ENCODE results near the gene SLC26A3. TPM values are rescaled to one million over a fixed set of nuclear protein-coding genes. Genes with fewer than 3 reads are reported as not detected.
A peak's percentile ranks its signal among the peaks of the same experiment; 100 is the strongest.

Gene SLC26A3
- total RNA-seq, 1 experiment from 2014 or later = not detected

DNA sequence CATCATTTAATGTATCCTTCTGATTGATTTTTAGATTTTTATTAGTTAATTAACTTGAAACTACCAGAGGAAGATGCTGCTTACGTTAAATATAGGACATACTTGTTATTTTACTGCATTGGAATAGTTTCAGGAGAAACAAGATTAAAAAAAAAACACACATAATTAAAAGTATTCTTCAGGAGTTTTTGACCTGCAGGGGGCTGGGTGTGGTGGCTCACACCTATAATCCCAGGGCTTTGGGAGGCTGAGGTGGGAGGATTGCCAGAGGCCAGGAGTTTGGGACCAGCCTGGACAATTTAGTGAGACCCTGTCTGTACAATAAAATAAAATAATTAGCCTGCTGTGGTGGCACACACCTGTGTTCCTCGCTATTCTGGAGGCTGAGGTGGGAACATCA, 48.4 kb downstream of the SLC26A3 start:
- H3K9me3 ChIP-seq (ENCODE audit: control insufficient read depth, low read depth, low read length) = no peaks in the 10 kb centered on the region
- H3K4ac ChIP-seq (ENCODE audit: low read depth, low read length) = no peak overlapping the region
- Mint-ChIP-seq H3K27me3 (ENCODE audit: low read depth) (no peaks in the 10 kb centered on the region), H3K4me3 (no peak overlapping the region), H3K4me1 (0 out of 4 replicates have a peak, but pooled peaks cover 0 to 2% of the 10 kb centered on the region in 2 experiments), H3K36me3 (ENCODE audit: insufficient read depth in 1 of 3, low read depth in 3 of 3) (peaks cover 36 to 79% (median 74%) of the 10 kb centered on the region in 3 experiments; a peak in 6 of 7 replicates), H3K27ac (no peak overlapping the region), H3K9me3 (no peaks in the 10 kb centered on the region)
- H3K9ac ChIP-seq (ENCODE audit: extremely low read depth, insufficient read length, low read length) = no peak overlapping the region
- DNase-seq = no peak
- H4K5ac ChIP-seq (ENCODE audit: insufficient read length, low read depth, low read length) = no peak overlapping the region
- no peak overlapping the region for H3K23ac ChIP-seq (ENCODE audit: insufficient read length, low read depth, low read length)
- H3K23me2 ChIP-seq (ENCODE audit: insufficient read length, low read depth, low read length, poor library complexity, severe bottlenecking) = no peaks in the 10 kb centered on the region
- H2BK5ac ChIP-seq (ENCODE audit: insufficient read length, low read length) = no peak overlapping the region
- no peak overlapping the region for H4K91ac ChIP-seq (ENCODE audit: insufficient read length, low read depth, low read length)
- no peak overlapping the region for H3K4me2 ChIP-seq (ENCODE audit: insufficient read depth, insufficient read length, low read length)
- no peaks in the 10 kb centered on the region for H3K79me2 ChIP-seq (ENCODE audit: insufficient read depth, low read length)
- no peak overlapping the region for H3K27ac ChIP-seq (ENCODE audit: insufficient read length, low read depth, low read length)
- H3K14ac ChIP-seq (ENCODE audit: insufficient read depth, low read length) = no peak overlapping the region
- H2AFZ ChIP-seq (ENCODE audit: low read length) = no peak overlapping the region
- H2AK5ac ChIP-seq (ENCODE audit: insufficient read length, low read length) = no peak overlapping the region
- no peak overlapping the region for H2BK120ac ChIP-seq (ENCODE audit: low read depth, low read length, poor library complexity, severe bottlenecking)
- no peak overlapping the region for H2BK15ac ChIP-seq (ENCODE audit: low read depth, low read length)
- no peaks in the 10 kb centered on the region for H3K4me1 ChIP-seq (ENCODE audit: insufficient read depth, low read length)
- H2BK12ac ChIP-seq (ENCODE audit: insufficient read length, low read depth, low read length) = no peak overlapping the region
- H3K56ac ChIP-seq (ENCODE audit: insufficient read length, low read depth, low read length) = no peak overlapping the region
- H4K20me1 ChIP-seq (ENCODE audit: control insufficient read depth, insufficient read depth, insufficient read length) = no peaks in the 10 kb centered on the region
- no peak overlapping the region for H3K18ac ChIP-seq (ENCODE audit: insufficient read length, low read depth, low read length)
- TF ChIP-seq CTCF (conservative IDR thresholded peaks at IDR 0.05) = peak; percentile 36; the same call in 2 of the 3 replicates
- no peaks in the 10 kb centered on the region for H3K27me3 ChIP-seq (ENCODE audit: insufficient read depth, low read length)
- no peaks in the 10 kb centered on the region for H3K79me1 ChIP-seq (ENCODE audit: insufficient read depth, low read depth, low read length, poor library complexity, severe bottlenecking)
- no CpG with 5 or more reads among the region's 2 CpGs for whole genome bisulfite sequencing (ENCODE audit: extremely low coverage, insufficient read length, low lambda C conversion rate)
- H2BK20ac ChIP-seq (ENCODE audit: low read depth, low read length, poor library complexity, severe bottlenecking) = no peak overlapping the region
- no peak overlapping the region for H4K8ac ChIP-seq (replicated peaks; ENCODE audit: insufficient read length, low read depth, low read length)
- H3T11ph ChIP-seq (ENCODE audit: low read length) = no peak overlapping the region

Measured in H9 (cell line).